OCI-LY7 (cell line): ENCODE data around the gene CD207. TPM values are rescaled to one million over a fixed set of nuclear protein-coding genes. Genes with fewer than 3 reads are reported as not detected.

Source experiments
- BruUV-seq: library from RNA; stranded (reverse); fragments of 400-500 nt; replicated peaks from 2 replicates; lab custom pipeline; 2021; lab: Mats Ljungman, UMichigan
- CTCF ChIA-PET: fragments of 300-600 bp; sonication (Branson Sonifier 250); formaldehyde crosslinking; loops from one replicate; lab custom pipeline; 2022; ENCODE audit warnings: antibody characterized with exemption; ENCODE audit not compliant: unreplicated experiment; lab: Charles Lee
- POLR2A ChIA-PET: fragments of 300-600 bp; sonication (Branson Sonifier 250); formaldehyde crosslinking; loops from one replicate; lab custom pipeline; 2022; ENCODE audit warnings: antibody characterized with exemption; lab: Charles Lee
- DNase-seq: peaks from one replicate; pipeline ENCODE4 v3.0.0-alpha.2; 2015; ENCODE audit warnings: low spot score
- H2AFZ ChIP-seq: fragments of 200-600 bp; sonication (generic), shearing (Covaris generic); 2 replicates; pipeline ENCODE4 v1.6.1; 2014; ENCODE audit warnings: mild to moderate bottlenecking, antibody characterized with exemption, low read length, moderate library complexity
- H3K27ac ChIP-seq: fragments of 200-600 bp; sonication (generic); 2 replicates; pipeline ENCODE4 v1.5.1; 2014; ENCODE audit warnings: mixed run types, low read depth, mild to moderate bottlenecking, moderate library complexity, low read length, inconsistent platforms; ENCODE audit not compliant: poor library complexity, severe bottlenecking
- H3K36me3 ChIP-seq: fragments of 200-600 bp; sonication (generic); 2 replicates; pipeline ENCODE4 v1.6.1; 2014; ENCODE audit warnings: mild to moderate bottlenecking, antibody characterized with exemption, low read length, moderate library complexity, mixed read lengths; ENCODE audit not compliant: insufficient read depth
- H3K4me1 ChIP-seq: fragments of 200-600 bp; sonication (generic); 2 replicates; pipeline ENCODE4 v1.5.1; 2014; ENCODE audit warnings: mild to moderate bottlenecking, low read length; ENCODE audit not compliant: insufficient read depth, poor library complexity, severe bottlenecking
- H3K4me2 ChIP-seq: fragments of 200-600 bp; sonication (generic); 2 replicates; pipeline ENCODE4 v1.6.1; 2014; ENCODE audit warnings: mild to moderate bottlenecking, low read length
- H3K4me3 ChIP-seq: fragments of 200-600 bp; sonication (generic); 2 replicates; pipeline ENCODE4 v1.5.1; 2014; ENCODE audit warnings: mild to moderate bottlenecking, low read depth, low read length; ENCODE audit not compliant: poor library complexity, severe bottlenecking
- H3K79me2 ChIP-seq: fragments of 200-600 bp; sonication (generic); 2 replicates; pipeline ENCODE4 v1.6.1; 2016; ENCODE audit warnings: low read depth, mild to moderate bottlenecking, low read length, moderate library complexity, mixed read lengths; ENCODE audit not compliant: insufficient read depth
- H3K9me2 ChIP-seq: fragments of 200-600 bp; sonication (generic); 2 replicates; pipeline ENCODE4 v1.6.1; 2016; ENCODE audit warnings: mild to moderate bottlenecking, low read length, mixed read lengths; ENCODE audit not compliant: insufficient read depth
- H3K9me3 ChIP-seq: fragments of 200-600 bp; sonication (generic); 2 replicates; pipeline ENCODE4 v1.6.1; 2014; ENCODE audit warnings: mild to moderate bottlenecking, mixed run types, low read length, mixed read lengths
- H4K20me1 ChIP-seq: fragments of 200-600 bp; sonication (generic); 2 replicates; pipeline ENCODE4 v1.6.1; 2014; ENCODE audit warnings: mild to moderate bottlenecking, antibody characterized with exemption, low read length, moderate library complexity, mixed read lengths; ENCODE audit not compliant: insufficient read depth
- EZH2phosphoT487 ChIP-seq: fragments of 200-600 bp; sonication (generic); IDR thresholded peaks from 2 replicates; pipeline ENCODE4 v1.6.1; 2018; ENCODE audit warnings: low read depth, borderline replicate concordance, mild to moderate bottlenecking, mixed run types, antibody characterized with exemption, low read length, moderate library complexity, mixed read lengths
- intact Hi-C: fragments of 100-400 bp; cut with micrococcal nuclease; formaldehyde crosslinking; loops from one replicate; pipeline ENCODE4 v1.10.0; 2022; ENCODE audit not compliant: unreplicated experiment
- total RNA-seq, 2 experiments: library from RNA; depleted of rRNA in 1 of 2; stranded (reverse); fragments of >200 nt in 1 of 2; shearing (Covaris generic) in 1 of 2; gene quantifications; 2 replicates each; pipeline ENCODE4 v1.2.3, GENCODE V29; 2014 to 2022
- TF ChIP-seq, protein P1 (sequence below): fragments of 200-600 bp; sonication (generic); conservative IDR thresholded peaks from 2 replicates; pipeline ENCODE4 v1.5.1; 2014; ENCODE audit warnings: mild to moderate bottlenecking, antibody characterized with exemption, low read length, moderate library complexity, mixed read lengths

The CD207 gene
- total RNA-seq, 2 experiments from 2014 or later, result not detected

DNA sequence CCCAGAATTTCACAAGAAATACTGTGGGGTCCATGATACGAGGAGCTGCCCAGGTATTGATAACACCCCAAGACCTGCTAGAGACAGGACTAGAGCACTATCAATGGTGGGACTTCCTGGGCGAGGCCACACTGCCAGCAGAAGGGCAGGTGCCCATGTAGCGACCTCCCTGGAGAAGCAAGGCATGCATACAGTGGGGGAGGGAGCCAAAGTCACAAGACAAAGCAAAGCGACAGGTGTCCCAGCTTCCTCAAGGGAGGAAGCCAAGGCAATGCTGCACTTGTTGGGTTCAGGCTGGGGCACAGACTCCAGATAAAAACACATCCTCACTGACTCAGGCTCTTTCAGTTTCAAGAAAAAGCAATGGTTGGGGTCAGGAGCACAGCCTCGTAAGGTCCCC lies 7.5 kb downstream of the CD207 start:
- BruUV-seq, result no TSS peak
- intact Hi-C loops, result no loop called here

GRCh38 chr2:70827388-70827787 lies 8.2 kb downstream of the CD207 start:
- intact Hi-C loops, result no loop called here
- POLR2A ChIA-PET, result no interaction called here
- Histone ChIP-seq H3K4me1 (no peaks in the 10 kb centered on the region), H3K4me2 (no peak overlapping the region), H3K27ac (no peak overlapping the region), H3K79me2 (no peaks in the 10 kb centered on the region), H3K4me3 (no peak overlapping the region), H2AFZ (no peak overlapping the region), H3K36me3 (no peaks in the 10 kb centered on the region), H3K9me3 (no peaks in the 10 kb centered on the region), H3K9me2 (no peaks in the 10 kb centered on the region), H4K20me1 (no peaks in the 10 kb centered on the region)
- CTCF ChIA-PET, result no interaction called here
- DNase-seq, result no peak
- no peak for TF ChIP-seq EZH2phosphoT487
- TF ChIP-seq, protein P1, sequence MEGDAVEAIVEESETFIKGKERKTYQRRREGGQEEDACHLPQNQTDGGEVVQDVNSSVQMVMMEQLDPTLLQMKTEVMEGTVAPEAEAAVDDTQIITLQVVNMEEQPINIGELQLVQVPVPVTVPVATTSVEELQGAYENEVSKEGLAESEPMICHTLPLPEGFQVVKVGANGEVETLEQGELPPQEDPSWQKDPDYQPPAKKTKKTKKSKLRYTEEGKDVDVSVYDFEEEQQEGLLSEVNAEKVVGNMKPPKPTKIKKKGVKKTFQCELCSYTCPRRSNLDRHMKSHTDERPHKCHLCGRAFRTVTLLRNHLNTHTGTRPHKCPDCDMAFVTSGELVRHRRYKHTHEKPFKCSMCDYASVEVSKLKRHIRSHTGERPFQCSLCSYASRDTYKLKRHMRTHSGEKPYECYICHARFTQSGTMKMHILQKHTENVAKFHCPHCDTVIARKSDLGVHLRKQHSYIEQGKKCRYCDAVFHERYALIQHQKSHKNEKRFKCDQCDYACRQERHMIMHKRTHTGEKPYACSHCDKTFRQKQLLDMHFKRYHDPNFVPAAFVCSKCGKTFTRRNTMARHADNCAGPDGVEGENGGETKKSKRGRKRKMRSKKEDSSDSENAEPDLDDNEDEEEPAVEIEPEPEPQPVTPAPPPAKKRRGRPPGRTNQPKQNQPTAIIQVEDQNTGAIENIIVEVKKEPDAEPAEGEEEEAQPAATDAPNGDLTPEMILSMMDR, result no peak
- BruUV-seq, result no TSS peak

More for the DNA sequence above, 7.5 kb downstream of the CD207 start:
- Histone ChIP-seq H4K20me1 (no peaks in the 10 kb centered on the region), H3K4me1 (no peaks in the 10 kb centered on the region), H3K9me2 (no peaks in the 10 kb centered on the region), H3K4me3 (no peak overlapping the region), H3K79me2 (no peaks in the 10 kb centered on the region), H3K4me2 (no peak overlapping the region), H2AFZ (no peak overlapping the region), H3K36me3 (no peaks in the 10 kb centered on the region), H3K27ac (no peak overlapping the region), H3K9me3 (no peaks in the 10 kb centered on the region)
- POLR2A ChIA-PET, result no interaction called here
- no peak for TF ChIP-seq EZH2phosphoT487
- TF ChIP-seq, protein P1, result no peak
- CTCF ChIA-PET, result no interaction called here
- no peak for DNase-seq

GRCh38 chr2:70826696-70827350 lies 8.8 kb downstream of the CD207 start:
- H3K9me3 ChIP-seq, result no peaks in the 10 kb centered on the region
- TF ChIP-seq, protein P1, result no peak
- TF ChIP-seq EZH2phosphoT487, result no peak
- H3K79me2 ChIP-seq, result no peaks in the 10 kb centered on the region
- H3K4me2 ChIP-seq, result no peak overlapping the region
- no peak overlapping the region for H2AFZ ChIP-seq
- H3K4me1 ChIP-seq, result no peaks in the 10 kb centered on the region
- BruUV-seq, result no TSS peak
- CTCF ChIA-PET, result no interaction called here
- no peak overlapping the region for H3K4me3 ChIP-seq
- no peaks in the 10 kb centered on the region for H3K36me3 ChIP-seq
- no peak overlapping the region for H3K27ac ChIP-seq
- no peaks in the 10 kb centered on the region for H4K20me1 ChIP-seq
- intact Hi-C loops, result no loop called here
- POLR2A ChIA-PET, result no interaction called here
- H3K9me2 ChIP-seq, result no peaks in the 10 kb centered on the region
- no peak for DNase-seq
